GM18505 (cell line): ENCODE results near the gene BMS1.
"Not testable (repeated sequence)": the region's sequence is repeated elsewhere in the genome, so short reads cannot be mapped to it uniquely, and the experiment has no call there.

Source experiments
- ATAC-seq: cut with Tn5 transposase; IDR thresholded peaks from one replicate; pipeline ENCODE4 v1.9.1; 2021; ENCODE audit not compliant: unreplicated experiment
- POLR2A ChIP-seq: IDR thresholded peaks from 4 replicates; pipeline ENCODE4 v1.6.1; 2011; ENCODE audit warnings: borderline replicate concordance; ENCODE audit not compliant: insufficient read depth, insufficient read length; ENCODE audit errors: extremely low read depth

The BMS1 gene

DNA sequence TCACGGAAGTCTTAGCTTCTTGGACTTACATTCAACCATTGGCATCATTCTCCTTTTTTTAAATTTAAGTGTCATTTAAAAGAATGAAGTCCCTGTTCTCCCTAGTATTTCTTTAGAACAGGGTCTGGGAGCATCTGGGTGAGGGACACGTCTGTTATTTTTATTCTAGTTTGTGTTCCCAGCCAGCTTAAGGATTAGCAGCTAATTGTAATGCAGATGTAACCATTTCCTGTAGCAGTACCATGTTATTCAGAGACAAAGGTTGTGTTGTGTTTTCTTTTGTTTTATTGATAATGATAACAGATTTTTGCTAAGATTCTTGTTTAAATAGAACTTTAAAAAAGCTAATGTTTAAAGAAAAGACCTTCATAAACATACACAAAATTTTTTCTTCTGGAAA lies 34.3 kb downstream of the BMS1 start:
- ATAC-seq = no peak
- no peak for TF ChIP-seq POLR2A

GRCh38 chr10:42817417-42817816 lies 34.8 kb downstream of the BMS1 start:
- not testable (repeated sequence) for ATAC-seq

- not testable (repeated sequence) for ATAC-seq
These were observed 44.2 kb downstream of the BMS1 start for GRCh38 chr10:42826759-42827158.

- no peak for TF ChIP-seq POLR2A
- ATAC-seq = no peak
These were observed 44.6 kb downstream of the BMS1 start for GRCh38 chr10:42827201-42827600.

GRCh38 chr10:42828391-42828790 lies 45.8 kb downstream of the BMS1 start:
- ATAC-seq = not testable (repeated sequence)

DNA sequence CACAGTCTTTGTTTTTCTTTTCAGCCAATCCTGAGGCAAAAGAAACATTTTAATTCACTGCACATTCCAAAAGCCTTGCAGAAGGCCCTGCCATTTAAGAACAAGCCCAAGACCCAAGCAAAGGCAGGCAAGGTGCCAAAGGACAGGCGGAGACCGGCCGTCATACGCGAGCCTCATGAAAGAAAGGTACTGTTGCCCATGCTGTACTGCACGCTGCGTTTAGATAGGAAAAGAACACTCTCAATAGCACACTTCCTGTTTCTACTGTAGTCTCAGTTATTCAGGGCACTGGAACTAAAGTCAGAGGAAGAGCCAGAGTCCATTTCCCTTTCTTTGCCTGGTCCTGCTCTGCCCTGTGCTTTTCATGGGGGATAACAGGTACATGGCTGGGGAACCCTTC lies 47.6 kb downstream of the BMS1 start:
- no peak for ATAC-seq
- TF ChIP-seq POLR2A = no peak

- ATAC-seq = no peak
- TF ChIP-seq POLR2A = no peak
These were observed 53.5 kb downstream of the BMS1 start for GRCh38 chr10:42836096-42836495.

- no peak for TF ChIP-seq POLR2A
- no peak for ATAC-seq
These were observed 54.3 kb downstream of the BMS1 start for GRCh38 chr10:42836771-42837468.

DNA sequence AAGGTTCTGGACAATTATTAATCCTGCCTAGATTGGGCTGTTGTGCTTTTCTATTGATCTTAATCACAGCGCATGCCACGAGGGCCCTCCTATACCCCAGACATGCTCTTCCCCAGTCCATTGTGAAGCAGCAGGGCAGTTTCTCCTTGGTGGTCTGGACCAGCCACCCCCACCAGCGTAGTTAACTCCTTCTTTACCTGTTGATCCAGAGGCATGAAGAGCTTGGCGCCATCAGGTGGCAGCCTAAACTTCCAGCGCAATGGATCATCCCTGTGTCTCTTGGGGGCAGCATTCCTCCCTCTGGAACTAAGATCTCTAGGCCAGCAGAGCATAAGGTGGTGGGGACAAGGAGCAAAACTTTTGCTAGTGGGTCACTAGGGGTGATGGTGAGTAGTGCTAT lies 62.2 kb downstream of the BMS1 start:
- ATAC-seq = not testable (repeated sequence)

DNA sequence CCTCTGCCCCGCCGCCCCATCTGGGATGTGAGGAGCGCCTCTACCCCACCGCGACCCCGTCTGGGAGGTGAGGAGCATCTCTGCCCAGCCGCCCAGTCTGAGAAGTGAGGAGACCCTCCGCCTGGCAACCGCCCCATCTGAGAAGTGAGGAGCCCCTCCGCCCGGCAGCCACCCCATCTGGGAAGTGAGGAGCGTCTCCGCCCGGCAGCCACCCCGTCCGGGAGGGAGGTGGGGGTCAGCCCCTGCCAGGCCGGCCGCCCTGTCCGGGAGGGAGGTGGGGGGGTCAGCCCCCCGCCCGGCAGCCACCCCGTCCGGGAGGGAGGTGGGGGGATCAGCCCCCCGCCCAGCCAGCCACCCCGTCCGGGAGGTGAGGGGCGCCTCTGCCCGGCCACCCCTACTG lies 64.7 kb downstream of the BMS1 start:
- not testable (repeated sequence) for ATAC-seq

- no peak for ATAC-seq
- no peak for TF ChIP-seq POLR2A
These were observed 68.3 kb downstream of the BMS1 start for GRCh38 chr10:42850931-42851330.

DNA sequence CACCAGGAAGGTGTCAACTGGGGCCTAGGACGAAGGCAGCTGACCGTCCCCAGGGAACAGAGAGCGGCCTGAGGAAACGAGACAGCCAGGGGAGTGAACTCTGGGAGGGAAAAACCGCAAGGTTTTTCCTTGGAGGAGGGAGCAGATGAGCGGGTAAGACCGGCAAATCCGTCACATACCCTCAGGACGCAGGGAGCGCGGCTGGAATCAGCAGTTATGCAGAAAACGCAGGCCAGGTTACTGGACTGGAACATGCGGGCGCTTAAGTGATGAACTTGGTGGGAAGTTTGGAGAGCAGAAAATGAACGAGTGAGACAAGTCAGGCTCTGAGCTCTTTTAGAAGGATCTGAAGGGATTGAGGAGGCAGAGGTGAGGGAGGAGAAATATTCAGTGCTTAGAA lies 76.7 kb downstream of the BMS1 start:
- no peak for ATAC-seq
- no peak for TF ChIP-seq POLR2A

DNA sequence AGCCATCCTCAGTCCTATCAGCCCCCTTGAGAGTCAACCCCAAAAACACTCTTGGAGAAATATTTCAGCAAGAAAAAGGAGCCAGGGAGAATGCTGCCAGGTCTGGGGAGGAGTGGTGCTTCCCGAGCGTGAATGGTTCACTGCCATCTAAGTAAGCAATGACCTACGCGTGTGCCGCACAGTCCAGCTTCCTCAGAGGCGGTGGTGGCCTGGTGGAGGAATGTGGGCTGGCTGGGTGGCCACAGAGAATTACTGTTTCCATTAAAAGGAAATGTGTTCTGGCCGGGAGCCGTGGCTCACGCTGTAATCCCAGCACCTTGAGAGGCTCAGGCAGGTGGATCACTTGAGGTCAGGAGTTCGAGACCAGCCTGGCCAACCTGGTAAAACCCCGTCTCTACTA lies 77.4 kb downstream of the BMS1 start:
- ATAC-seq = not testable (repeated sequence)

- ATAC-seq = not testable (repeated sequence)
These were observed 80.2 kb downstream of the BMS1 start for GRCh38 chr10:42862801-42863200.

DNA sequence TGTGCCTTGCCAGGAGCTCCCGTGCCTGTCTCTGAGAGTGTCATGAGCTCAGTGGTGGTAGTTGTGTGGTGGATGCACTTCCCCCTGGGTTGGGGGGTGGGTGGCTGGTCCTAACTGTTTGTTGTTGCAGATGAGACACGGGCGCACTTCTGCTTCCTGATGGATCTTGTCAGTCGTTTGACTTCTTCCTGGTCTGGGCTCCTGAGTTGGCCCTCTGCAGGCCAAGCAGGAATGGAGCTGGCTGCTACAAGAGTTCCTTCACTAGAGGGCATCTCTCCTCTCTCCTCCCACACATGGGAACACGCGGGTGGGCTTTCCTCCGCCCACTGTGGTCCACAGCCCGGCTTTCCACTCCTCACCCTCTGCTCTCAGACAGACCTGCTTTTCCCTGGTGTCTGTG lies 82.0 kb downstream of the BMS1 start:
- TF ChIP-seq POLR2A = no peak
- no peak for ATAC-seq

DNA sequence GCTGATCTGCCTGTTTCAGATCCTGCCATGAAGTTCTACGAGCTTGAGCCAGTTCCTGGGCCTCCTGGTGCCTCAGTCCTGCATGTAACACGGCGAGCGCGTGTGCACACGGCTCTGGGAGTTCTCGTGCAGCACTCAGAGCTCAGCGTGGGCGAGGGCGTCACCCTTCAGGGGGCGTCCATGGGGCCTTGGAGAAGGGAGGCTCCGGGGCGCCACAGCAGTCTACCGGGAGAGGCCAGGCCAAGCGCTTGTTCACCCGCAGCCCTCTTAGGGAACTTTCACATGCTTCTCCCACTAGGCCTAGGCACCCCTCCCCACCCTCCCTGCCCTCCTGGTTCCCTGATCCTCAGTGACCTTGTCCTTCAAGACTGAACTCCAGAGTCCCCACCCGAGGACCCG lies 83.1 kb downstream of the BMS1 start:
- TF ChIP-seq POLR2A = no peak
- no peak for ATAC-seq
